Keratinocyte (primary cell): ENCODE data around the gene TSKU.

Source experiments
- CTCF ChIP-seq, 3 experiments: IDR thresholded peaks in 1 of 3; conservative IDR thresholded peaks in 1 of 3; optimal IDR thresholded peaks in 1 of 3; 2 replicates in 2 of 3; 3 replicates in 1 of 3; pipeline versions ENCODE3 to v1.5.1; 2011; ENCODE audit warnings: low read length in 3 of 3, mild to moderate bottlenecking in 3 of 3, moderate library complexity in 2 of 3, control low read depth in 1 of 3, inconsistent platforms in 1 of 3; ENCODE audit not compliant: insufficient read depth in 2 of 3; ENCODE audit errors: extremely low read depth in 1 of 3
- EZH2 ChIP-seq: IDR thresholded peaks from one replicate; pipeline ENCODE4 v1.6.1; 2012; ENCODE audit warnings: inconsistent platforms, mild to moderate bottlenecking, low read length, moderate library complexity

DNA sequence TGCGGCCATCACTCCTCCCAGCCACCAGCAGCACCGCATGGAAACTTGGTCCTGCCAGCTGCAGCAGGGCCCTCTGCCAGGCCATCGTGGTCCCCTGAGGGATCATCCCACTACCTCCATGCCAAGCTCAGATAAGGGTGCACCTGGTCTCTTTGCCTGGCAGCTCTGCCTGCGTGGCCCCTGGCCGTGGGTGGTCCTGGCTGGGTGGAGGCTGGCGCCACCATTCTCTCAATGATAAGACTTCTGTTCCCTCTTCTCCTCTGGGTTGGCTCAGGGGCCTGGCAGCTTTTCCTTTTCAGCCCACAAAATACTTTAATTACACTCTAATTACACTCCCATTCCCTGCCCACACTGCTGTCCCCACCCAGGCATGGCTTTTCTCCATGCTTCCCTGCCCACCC lies 26.8 kb upstream of the TSKU start:
- TF ChIP-seq CTCF (optimal IDR thresholded peaks at IDR 0.05 in 1 of 3, IDR thresholded peaks at IDR 0.05 in 1 of 3, conservative IDR thresholded peaks at IDR 0.05 in 1 of 3; ENCODE audit: extremely low read depth in 1 of 3, insufficient read depth in 2 of 3, low read length in 3 of 3) (no peak), EZH2 (no peak)
